GM12872 (cell line): ENCODE data around the gene MRGPRX3.
A peak's percentile ranks its signal among the peaks of the same experiment; 100 is the strongest.

ENCODE experiments used
- TF ChIP-seq, protein P1 (sequence below): IDR thresholded peaks from 3 replicates; pipeline ENCODE4 v1.5.1; 2011; ENCODE audit warnings: low read depth, mild to moderate bottlenecking, low read length, moderate library complexity; ENCODE audit not compliant: insufficient read depth

MRGPRX3 gene

DNA sequence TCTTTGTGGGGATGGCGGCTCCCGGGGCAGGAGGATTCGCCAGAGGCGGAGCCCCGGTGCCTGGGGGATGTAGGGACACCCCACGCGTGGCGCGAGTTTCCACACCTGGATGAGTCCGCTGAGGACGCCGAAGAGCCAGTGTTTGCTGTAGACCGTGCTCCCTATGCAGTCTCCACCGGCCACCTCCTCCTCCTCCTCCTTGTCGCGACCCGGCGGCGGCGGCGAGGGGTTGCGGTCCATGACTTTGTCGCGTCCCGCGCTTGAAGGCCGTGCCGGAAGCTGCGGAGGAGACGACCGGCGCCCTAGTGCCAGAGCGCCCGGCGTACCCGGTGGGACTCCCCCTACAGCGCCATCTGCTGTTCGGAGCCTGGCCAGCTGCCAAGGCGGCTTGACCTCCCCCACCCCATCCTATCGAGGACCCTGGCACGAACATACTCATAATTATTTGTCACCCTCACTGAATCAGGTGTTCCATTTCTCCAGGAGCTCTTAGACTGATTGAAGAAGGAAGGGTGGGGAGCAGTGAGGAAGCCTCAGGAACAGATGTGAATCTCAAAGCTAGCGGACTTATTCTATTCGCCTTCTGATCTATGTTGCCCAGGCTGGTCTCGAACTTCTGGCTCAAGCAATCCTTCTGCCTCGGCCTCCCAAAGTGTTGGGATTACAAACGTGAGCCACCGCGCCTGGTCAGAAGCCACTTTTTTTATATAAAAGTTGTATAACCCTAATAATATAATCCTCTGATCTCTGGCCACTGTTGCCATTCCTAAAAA lies 26.4 kb upstream of the MRGPRX3 start, which contains the start of gene SAAL1:
TSS of gene SAAL1 (minus strand) at position 281 of the 773 bp plus-strand sequence. CDS start at position 240, 41 bp downstream.
- TF ChIP-seq, protein P1, sequence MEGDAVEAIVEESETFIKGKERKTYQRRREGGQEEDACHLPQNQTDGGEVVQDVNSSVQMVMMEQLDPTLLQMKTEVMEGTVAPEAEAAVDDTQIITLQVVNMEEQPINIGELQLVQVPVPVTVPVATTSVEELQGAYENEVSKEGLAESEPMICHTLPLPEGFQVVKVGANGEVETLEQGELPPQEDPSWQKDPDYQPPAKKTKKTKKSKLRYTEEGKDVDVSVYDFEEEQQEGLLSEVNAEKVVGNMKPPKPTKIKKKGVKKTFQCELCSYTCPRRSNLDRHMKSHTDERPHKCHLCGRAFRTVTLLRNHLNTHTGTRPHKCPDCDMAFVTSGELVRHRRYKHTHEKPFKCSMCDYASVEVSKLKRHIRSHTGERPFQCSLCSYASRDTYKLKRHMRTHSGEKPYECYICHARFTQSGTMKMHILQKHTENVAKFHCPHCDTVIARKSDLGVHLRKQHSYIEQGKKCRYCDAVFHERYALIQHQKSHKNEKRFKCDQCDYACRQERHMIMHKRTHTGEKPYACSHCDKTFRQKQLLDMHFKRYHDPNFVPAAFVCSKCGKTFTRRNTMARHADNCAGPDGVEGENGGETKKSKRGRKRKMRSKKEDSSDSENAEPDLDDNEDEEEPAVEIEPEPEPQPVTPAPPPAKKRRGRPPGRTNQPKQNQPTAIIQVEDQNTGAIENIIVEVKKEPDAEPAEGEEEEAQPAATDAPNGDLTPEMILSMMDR = peak; percentile 89

DNA sequence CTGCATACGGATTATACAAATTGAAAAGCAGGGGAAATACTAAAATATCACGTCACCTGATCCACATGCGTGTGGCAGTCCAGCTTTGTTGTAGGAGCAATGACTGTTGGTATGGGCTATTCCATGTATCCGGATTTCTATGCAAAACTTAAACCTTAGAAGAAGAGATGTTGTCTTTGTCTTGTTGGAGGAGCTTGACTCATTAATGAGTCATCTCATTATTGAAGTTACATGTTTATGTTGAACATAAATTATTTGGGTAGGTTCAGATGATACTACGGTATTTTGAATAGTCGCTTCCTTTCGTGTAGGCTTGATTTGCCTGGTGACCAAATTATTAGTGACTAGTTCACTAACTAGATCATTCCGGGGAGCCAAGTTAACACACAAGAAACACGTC lies 25.7 kb upstream of the MRGPRX3 start:
- TF ChIP-seq, protein P1 = no peak

DNA sequence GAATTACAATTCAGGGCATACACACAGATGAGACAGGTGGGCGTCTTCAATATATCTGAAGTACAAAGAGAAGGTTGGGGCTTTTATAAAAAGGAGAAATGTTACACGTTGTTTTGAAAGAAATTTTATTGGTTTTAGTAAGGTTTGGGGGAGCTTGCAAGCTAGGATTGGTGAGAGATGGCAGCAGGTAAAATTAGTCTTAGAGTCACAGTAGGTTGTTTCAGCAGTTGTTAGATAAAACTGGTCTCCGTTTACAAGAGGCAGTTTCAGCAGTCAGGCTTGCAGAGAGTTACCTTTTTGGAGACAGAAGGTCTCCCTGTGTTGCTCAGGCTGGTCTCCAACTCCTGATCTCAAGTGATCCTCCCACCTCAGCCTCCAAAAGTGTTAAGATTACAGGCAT lies 24.1 kb upstream of the MRGPRX3 start:
- TF ChIP-seq, protein P1 = no peak

DNA sequence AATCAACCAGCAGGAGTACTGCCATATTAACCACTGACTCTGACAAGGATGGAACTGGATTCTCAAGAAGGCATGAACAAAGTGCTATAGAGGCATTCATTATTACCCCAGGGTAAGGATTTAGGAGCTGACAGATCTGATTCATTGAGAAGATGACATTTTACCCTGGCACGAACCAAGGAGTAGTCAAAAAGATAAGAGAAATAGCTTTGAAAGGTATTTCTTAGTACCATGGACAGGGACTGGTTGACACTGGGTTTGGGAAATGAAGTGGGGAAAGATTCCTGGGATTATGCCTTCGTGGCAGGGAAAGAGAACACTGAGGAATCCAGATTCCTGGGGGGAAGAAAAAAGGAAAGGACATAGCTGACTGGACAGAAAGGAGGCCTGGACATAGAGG lies 21.4 kb upstream of the MRGPRX3 start:
- TF ChIP-seq, protein P1 = no peak

DNA sequence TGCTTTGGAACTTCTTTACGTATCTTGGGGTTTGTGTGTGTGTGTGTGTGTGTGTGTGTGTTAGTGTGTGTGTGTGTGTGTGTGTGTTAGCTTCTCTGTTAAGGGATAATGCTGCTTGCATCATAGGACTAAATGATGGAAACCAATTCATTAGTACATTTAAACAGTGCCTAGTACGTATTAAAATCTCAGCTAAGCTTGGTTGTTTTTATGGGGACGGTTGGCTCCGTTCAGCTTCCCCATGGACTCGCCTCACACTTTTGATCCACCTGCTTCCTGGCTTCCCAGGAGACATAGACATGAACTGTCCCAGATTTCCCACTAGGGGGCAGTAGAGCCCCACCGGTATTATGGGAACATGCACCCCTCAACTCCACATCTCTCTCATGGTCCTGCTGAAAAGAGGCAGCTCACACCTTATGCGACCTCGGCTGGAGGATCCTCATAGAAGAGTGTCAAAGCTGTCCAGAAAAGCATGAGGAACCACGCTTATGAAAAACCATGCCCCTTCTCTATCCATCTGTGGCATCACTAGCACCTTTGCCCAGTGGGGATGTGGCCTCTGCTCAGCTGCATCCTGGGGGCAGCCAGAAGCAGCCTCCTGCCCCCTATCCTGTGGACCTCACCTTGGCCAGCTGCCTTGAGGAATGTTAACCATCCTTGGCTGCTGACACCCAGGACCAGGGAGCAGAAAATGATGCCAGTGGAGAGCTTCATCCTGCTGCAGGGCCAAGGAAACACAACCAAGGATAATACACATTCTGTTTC lies 16.8 kb upstream of the MRGPRX3 start:
- TF ChIP-seq, protein P1 = peak; percentile 92

DNA sequence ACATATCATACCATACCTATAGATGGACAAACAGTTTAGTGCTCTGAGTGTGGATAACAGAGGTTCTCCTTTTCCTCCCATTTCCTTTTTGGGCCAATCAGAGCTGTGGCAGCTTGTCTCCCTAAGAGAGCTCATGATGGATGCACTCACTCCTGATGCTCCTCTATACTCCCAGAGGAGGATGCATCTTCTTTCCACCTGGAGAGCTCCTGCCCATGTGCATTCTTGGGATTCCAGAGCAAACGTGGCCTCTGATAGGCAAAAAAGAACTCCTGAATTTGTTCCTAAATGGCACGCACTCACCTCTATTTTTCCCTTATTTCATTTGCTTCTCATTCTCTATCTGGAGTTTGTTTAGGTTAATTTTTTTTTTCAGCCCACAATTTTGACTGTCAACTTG lies 2.9 kb downstream of the MRGPRX3 start:
- TF ChIP-seq, protein P1 = no peak

DNA sequence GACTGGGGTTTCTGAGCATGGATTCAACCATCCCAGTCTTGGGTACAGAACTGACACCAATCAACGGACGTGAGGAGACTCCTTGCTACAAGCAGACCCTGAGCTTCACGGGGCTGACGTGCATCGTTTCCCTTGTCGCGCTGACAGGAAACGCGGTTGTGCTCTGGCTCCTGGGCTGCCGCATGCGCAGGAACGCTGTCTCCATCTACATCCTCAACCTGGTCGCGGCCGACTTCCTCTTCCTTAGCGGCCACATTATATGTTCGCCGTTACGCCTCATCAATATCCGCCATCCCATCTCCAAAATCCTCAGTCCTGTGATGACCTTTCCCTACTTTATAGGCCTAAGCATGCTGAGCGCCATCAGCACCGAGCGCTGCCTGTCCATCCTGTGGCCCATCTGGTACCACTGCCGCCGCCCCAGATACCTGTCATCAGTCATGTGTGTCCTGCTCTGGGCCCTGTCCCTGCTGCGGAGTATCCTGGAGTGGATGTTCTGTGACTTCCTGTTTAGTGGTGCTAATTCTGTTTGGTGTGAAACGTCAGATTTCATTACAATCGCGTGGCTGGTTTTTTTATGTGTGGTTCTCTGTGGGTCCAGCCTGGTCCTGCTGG lies 4.9 kb downstream of the MRGPRX3 start:
- TF ChIP-seq, protein P1 = no peak
